CMK (cell line): ENCODE results near the gene FAM3C.
"Not testable (repeated sequence)": the region's sequence is repeated elsewhere in the genome, so short reads cannot be mapped to it uniquely, and the experiment has no call there.

Source experiments
- DNase-seq: peaks from one replicate; pipeline ENCODE4 v3.0.0-alpha.2; 2010; ENCODE audit warnings: low read depth

The FAM3C gene

GRCh38 chr7:121330053-121330833, 65.9 kb downstream of the FAM3C start:
- no peak for DNase-seq

DNA sequence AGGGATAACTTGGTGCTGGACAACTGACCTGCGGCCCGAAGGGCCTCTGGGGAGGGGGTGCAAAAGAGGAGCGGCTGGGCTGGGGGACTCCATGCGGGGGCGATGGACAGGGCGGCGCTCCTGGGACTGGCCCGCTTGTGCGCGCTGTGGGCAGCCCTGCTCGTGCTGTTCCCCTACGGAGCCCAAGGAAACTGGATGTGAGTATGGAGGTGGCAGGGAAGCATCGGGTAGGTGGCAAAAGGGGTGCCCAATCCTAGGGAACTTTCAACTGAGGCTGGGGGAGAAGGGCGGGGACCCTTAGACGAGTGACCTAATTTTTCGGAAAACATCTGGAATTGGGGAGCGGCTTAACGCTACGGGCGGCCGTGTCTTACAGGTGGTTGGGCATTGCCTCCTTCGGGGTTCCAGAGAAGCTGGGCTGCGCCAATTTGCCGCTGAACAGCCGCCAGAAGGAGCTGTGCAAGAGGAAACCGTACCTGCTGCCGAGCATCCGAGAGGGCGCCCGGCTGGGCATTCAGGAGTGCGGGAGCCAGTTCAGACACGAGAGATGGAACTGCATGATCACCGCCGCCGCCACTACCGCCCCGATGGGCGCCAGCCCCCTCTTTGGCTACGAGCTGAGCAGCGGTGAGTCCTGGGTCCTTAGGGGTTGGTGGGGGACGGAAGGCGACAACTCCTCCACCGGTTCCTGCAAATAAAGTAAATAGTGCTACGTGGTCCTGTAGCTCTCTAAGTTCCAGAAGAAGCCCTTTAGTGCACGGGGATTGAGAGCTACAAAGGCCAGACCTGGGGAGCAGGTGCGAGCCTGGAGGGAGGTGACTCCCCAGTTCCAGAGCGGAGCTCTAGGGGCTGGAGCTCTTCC, 66.7 kb downstream of the FAM3C start:
- DNase-seq: no peak

DNA sequence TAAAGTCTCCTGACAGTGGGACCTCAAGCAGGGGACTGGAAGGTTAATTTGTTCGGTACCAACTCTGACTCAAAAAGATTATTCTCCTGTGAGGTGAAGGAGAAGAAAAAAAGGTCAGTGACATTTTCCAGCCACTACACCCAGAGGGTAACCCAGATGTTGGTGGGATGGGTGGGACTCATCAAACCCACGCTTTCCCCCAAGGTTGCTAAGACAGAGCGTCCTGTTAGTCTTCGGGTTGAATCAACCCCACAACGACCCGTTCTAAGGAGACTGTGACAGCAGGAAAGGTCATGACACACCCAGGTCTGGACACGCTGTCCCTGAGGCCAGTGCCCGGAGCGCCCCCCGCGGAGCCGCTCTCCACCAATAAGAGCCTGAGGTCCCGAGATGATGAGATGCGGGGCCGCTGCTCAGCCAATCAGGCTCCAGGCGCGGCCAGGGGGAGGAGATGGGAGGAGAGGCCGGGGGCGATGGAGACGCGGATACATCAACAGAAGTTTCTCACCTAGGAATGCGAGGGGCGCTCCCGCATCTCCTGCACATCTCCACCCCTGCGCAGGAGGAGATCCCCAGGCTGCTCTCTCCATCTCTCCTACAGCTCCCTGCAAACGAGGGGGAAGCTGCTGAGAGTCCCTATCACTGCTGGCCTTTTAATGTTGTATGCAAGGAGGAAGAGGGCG, 67.5 kb downstream of the FAM3C start, which contains the start of gene WNT16:
WNT16 (plus strand) TSS at position 493 of the 683 bp plus-strand sequence. CDS start 293 bp downstream, outside the sequence.
- no peak for DNase-seq

GRCh38 chr7:121327671-121328070, 68.4 kb downstream of the FAM3C start:
- DNase-seq: no peak

- DNase-seq: no peak
Measured at GRCh38 chr7:121323515-121324302, 72.4 kb downstream of the FAM3C start.

DNA sequence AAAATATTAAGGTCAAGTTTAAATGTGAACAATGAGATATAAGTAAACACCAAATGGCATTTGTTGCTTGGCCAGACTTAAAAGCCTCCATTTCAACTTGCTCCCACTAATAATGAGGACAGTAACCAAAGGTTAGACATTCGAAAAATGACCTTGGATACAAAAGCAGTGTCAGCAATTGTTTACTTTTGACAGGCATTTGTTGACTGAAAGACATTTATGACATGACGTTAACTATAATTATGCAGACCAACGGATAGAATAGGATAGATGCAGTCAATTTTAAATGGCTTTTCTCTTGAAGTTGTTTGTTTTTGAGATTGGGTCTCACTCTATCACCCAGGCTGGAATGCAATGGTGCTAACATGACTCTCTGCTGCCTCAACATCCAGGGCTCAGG, 73.6 kb downstream of the FAM3C start:
- no peak for DNase-seq

GRCh38 chr7:121315170-121315569, 80.9 kb downstream of the FAM3C start:
- DNase-seq: not testable (repeated sequence)

DNA sequence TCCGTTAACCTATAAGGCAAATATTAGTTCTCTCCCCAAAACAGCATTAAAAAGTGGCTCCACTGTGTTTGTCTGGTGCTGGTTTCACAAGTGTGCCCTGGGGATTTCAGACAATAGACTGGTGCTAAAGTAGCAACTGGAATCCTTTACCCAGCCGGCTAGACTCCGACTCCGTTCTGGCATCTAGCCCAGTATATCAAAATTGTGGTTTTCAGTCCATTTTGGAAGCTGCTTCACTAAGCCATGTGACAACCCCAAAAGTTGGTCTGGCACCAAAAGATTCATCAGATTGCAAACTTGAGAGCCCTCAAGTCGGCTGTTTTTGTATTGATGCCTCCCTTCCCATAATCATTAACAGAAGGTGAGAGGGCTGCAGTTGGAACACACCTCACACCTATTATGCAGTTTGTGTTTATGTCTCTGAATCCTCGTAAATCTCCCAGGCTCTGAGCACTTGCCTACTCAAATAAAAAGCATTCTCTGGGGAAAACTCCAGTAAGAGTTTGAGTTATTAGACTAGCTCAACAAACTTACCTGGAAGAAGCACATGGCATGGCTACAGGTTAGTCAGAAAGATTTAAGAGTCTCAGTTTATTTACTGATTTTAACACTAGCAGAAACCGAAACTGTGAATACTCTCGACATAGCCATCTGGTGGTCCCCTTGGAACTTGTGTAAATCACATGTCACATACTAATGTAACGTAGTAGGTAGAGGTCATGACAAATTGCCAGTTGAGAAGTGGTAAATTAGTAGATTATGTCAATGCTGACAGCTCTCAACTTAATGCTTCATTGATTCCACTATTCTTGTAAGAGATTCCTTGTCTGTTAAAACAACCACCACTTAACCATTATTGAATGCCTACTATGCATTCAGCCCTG, 82.1 kb downstream of the FAM3C start:
- no peak for DNase-seq

- DNase-seq: no peak
Measured at GRCh38 chr7:121313220-121313792, 82.8 kb downstream of the FAM3C start.

GRCh38 chr7:121307021-121307574, 89.0 kb downstream of the FAM3C start:
- no peak for DNase-seq

- DNase-seq: no peak
Measured at GRCh38 chr7:121306565-121306964, 89.5 kb downstream of the FAM3C start.

- no peak for DNase-seq
Measured at GRCh38 chr7:121305109-121305508, 91.0 kb downstream of the FAM3C start.

GRCh38 chr7:121304102-121304658, 91.9 kb downstream of the FAM3C start:
- DNase-seq: no peak

DNA sequence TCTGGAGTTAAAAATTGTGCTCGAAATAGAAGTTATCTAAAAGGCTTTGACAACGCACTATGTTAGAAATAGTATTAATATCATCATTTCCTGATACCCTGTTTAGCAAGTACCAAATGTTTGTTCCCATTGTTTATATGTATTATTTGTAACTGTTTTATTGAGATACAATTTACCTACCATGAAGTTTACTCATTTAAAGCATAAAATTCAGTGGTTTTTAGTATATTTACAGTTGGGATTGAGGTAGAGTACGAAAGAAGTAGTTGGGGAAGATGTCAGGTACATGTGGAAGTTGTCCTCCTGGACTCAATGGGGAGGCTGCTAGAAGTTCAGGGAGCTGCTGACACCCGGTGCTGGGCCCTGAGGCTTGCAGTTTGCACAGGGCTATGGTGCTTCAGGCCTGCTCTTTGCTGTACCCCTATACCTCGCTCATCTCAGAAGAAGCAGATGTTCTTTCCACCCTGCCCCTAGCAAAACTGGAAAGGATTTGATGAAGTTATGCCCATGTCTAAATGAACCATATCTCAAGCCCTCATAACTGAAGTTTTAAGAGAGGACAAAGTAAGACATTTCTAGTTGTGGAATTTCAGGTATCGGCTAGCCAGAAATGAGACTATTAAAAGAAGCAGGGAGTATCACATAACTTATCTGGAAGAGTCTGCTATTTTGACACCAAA, 92.5 kb downstream of the FAM3C start:
- DNase-seq: no peak

GRCh38 chr7:121302214-121302745, 93.8 kb downstream of the FAM3C start:
- no peak for DNase-seq

- DNase-seq: no peak
Measured at GRCh38 chr7:121301446-121302213, 94.5 kb downstream of the FAM3C start.

DNA sequence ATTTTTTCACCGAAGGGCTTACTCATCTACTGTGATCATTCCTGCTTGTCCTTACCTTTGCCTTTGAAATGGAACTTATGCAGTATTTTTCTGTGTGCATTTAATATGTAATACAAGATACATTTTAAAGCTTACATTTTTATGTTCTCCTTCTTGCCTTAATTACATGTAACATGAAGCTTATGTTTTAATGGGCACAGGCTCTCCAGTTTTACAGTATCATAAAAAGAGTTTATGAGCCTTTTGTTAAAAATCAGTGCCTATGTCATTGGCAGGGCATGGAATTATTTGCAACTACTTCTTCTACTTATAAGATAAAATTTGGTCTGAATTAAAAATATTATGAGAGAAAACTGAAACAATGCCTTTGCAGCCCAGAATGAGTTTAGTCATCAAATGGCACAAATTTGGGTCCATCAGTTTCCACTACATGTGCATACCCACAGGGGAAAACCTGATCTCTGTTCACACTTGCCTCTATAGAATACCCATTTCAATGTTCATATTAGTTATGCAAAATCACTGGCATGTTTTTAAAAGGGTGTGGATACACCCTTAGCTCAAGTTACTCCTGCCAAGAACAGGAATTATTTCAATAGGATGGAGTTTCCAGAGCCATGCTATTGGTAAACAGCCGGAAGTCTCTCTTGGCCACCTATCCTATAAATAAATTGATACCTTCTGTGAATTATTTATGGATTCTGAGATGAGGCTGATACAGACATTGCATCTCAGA, 95.3 kb downstream of the FAM3C start:
- no peak for DNase-seq
